HEK293 (cell line): ENCODE measurements around the gene TLE1.

Experiments used
- CTCF ChIP-seq: fragments of 450-650 bp; formaldehyde crosslinking; IDR thresholded peaks from 2 replicates; pipeline ENCODE4 v1.5.1; 2016; ENCODE audit warnings: missing biosample characterization, missing genetic modification characterization
- KLF1 ChIP-seq: fragments of 450-650 bp; formaldehyde crosslinking; IDR thresholded peaks from 2 replicates; pipeline ENCODE4 v1.5.1; 2016; ENCODE audit warnings: missing biosample characterization, missing genetic modification characterization
- KLF16 ChIP-seq: fragments of 450-650 bp; formaldehyde crosslinking; IDR thresholded peaks from 2 replicates; pipeline ENCODE4 v1.5.1; 2017; ENCODE audit warnings: missing biosample characterization, missing genetic modification characterization
- KLF9 ChIP-seq: fragments of 450-650 bp; formaldehyde crosslinking; IDR thresholded peaks from 2 replicates; pipeline ENCODE4 v1.5.1; 2016; ENCODE audit warnings: missing biosample characterization, missing genetic modification characterization, low read depth
- ZBTB11 ChIP-seq: fragments of 450-650 bp; formaldehyde crosslinking; conservative IDR thresholded peaks from 2 replicates; pipeline ENCODE4 v1.5.1; 2016; ENCODE audit warnings: low read depth, missing biosample characterization, missing genetic modification characterization
- ZBTB26 ChIP-seq: fragments of 450-650 bp; formaldehyde crosslinking; optimal IDR thresholded peaks from 2 replicates; pipeline ENCODE3; 2016; ENCODE audit warnings: missing biosample characterization, mild to moderate bottlenecking, missing genetic modification characterization
- ZNF121 ChIP-seq: fragments of 450-650 bp; formaldehyde crosslinking; IDR thresholded peaks from 2 replicates; pipeline ENCODE4 v1.5.1; 2016; ENCODE audit warnings: missing biosample characterization, missing genetic modification characterization
- ZNF23 ChIP-seq: fragments of 450-650 bp; formaldehyde crosslinking; IDR thresholded peaks from 2 replicates; pipeline ENCODE4 v1.5.1; 2016; ENCODE audit warnings: missing biosample characterization, missing genetic modification characterization, borderline replicate concordance
- ZNF362 ChIP-seq: fragments of 450-650 bp; formaldehyde crosslinking; IDR thresholded peaks from 2 replicates; pipeline ENCODE4 v1.5.1; 2016; ENCODE audit warnings: missing biosample characterization, missing genetic modification characterization
- ZNF510 ChIP-seq: fragments of 450-650 bp; formaldehyde crosslinking; IDR thresholded peaks from 2 replicates; pipeline ENCODE4 v1.5.1; 2018; ENCODE audit warnings: mild to moderate bottlenecking, missing genetic modification characterization, missing biosample characterization; ENCODE audit not compliant: insufficient replicate concordance
- ZNF629 ChIP-seq: fragments of 450-650 bp; formaldehyde crosslinking; IDR thresholded peaks from 2 replicates; pipeline ENCODE4 v1.5.1; 2017; ENCODE audit warnings: missing biosample characterization, missing genetic modification characterization
- ZNF670 ChIP-seq: fragments of 450-650 bp; formaldehyde crosslinking; IDR thresholded peaks from 2 replicates; pipeline ENCODE4 v1.5.1; 2016; ENCODE audit warnings: missing biosample characterization, missing genetic modification characterization, low read depth
- ZNF792 ChIP-seq: fragments of 450-650 bp; formaldehyde crosslinking; IDR thresholded peaks from 2 replicates; pipeline ENCODE4 v1.5.1; 2016; ENCODE audit warnings: missing biosample characterization, missing genetic modification characterization

GRCh38 chr9:81552581-81552991 is 136.8 kb downstream of the TLE1 start:
- TF ChIP-seq CTCF (tag by site-specific recombination) (no peak), KLF1 (tag by site-specific recombination) (no peak), ZBTB26 (tag by site-specific recombination) (no peak), ZNF23 (tag by site-specific recombination) (no peak), ZBTB11 (tag by site-specific recombination) (no peak), ZNF792 (no peak), ZNF121 (tag by site-specific recombination) (no peak), ZNF510 (tag by site-specific recombination) (no peak), ZNF629 (no peak), ZNF670 (tag by site-specific recombination) (no peak), KLF9 (tag by site-specific recombination) (no peak), KLF16 (tag by site-specific recombination) (no peak), ZNF362 (no peak)
